ENCODE measurements around the gene SLC35F3.

Gene SLC35F3

GRCh38 chr1:233904633-233905415 is at the start of gene SLC35F3:
Gene SLC35F3, plus strand, starts transcription at chr1:233904676.
- peaks cover 0 to 4% of the 10 kb centered on the region in 2 donors for H3K9me3 ChIP-seq (ENCODE audit: control insufficient read depth in 2 of 2, low read length in 2 of 2)
- no peaks in the 10 kb centered on the region for H3K4me1 ChIP-seq (ENCODE audit: control insufficient read depth, insufficient read depth, low read length)
- H3K4me3 ChIP-seq (ENCODE audit: low read length in 2 of 2) = no peak within 1 kb of the TSS
- H3K9ac ChIP-seq (ENCODE audit: low read length in 2 of 2) = no peak within 1 kb of the TSS
- H3K36me3 ChIP-seq (ENCODE audit: control insufficient read depth in 2 of 2, insufficient read depth in 2 of 2, low read length in 2 of 2) = no peaks in the 10 kb centered on the region
- H3K27ac ChIP-seq (ENCODE audit: low read length) = no peak within 1 kb of the TSS
- H3K27me3 ChIP-seq (ENCODE audit: control insufficient read depth in 1 of 2, insufficient read depth in 2 of 2, low read length in 2 of 2) = peaks cover 4 to 16% of the 10 kb centered on the region in 2 donors

GRCh38 chr1:233859446-233859845 is 45.0 kb upstream of the SLC35F3 start:
- Histone ChIP-seq H3K4me3 (ENCODE audit: low read length in 2 of 2) (no peak overlapping the region), H3K4me1 (ENCODE audit: control insufficient read depth, insufficient read depth, low read length) (no peaks in the 10 kb centered on the region), H3K27ac (ENCODE audit: low read length) (no peak overlapping the region), H3K36me3 (ENCODE audit: control insufficient read depth in 2 of 2, insufficient read depth in 2 of 2, low read length in 2 of 2) (no peaks in the 10 kb centered on the region), H3K27me3 (ENCODE audit: control insufficient read depth in 1 of 2, insufficient read depth in 2 of 2, low read length in 2 of 2) (no peaks in the 10 kb centered on the region), H3K9me3 (ENCODE audit: control insufficient read depth in 2 of 2, low read length in 2 of 2) (no peaks in the 10 kb centered on the region), H3K9ac (ENCODE audit: low read length in 2 of 2) (no peak overlapping the region)

- H3K9ac ChIP-seq (ENCODE audit: low read length in 2 of 2) = no peak overlapping the region
- no peaks in the 10 kb centered on the region for H3K27me3 ChIP-seq (ENCODE audit: control insufficient read depth in 1 of 2, insufficient read depth in 2 of 2, low read length in 2 of 2)
- no peaks in the 10 kb centered on the region for H3K36me3 ChIP-seq (ENCODE audit: control insufficient read depth in 2 of 2, insufficient read depth in 2 of 2, low read length in 2 of 2)
- H3K4me1 ChIP-seq (ENCODE audit: control insufficient read depth, insufficient read depth, low read length) = no peaks in the 10 kb centered on the region
- H3K27ac ChIP-seq (ENCODE audit: low read length) = no peak overlapping the region
- H3K9me3 ChIP-seq (ENCODE audit: control insufficient read depth in 2 of 2, low read length in 2 of 2) = no peaks in the 10 kb centered on the region
- no peak overlapping the region for H3K4me3 ChIP-seq (ENCODE audit: low read length in 2 of 2)
Observed at GRCh38 chr1:233863901-233864545, 40.5 kb upstream of the SLC35F3 start.

GRCh38 chr1:233864578-233864977 is 39.9 kb upstream of the SLC35F3 start:
- Histone ChIP-seq H3K27ac (ENCODE audit: low read length) (no peak overlapping the region), H3K9me3 (ENCODE audit: control insufficient read depth in 2 of 2, low read length in 2 of 2) (no peaks in the 10 kb centered on the region), H3K27me3 (ENCODE audit: control insufficient read depth in 1 of 2, insufficient read depth in 2 of 2, low read length in 2 of 2) (no peaks in the 10 kb centered on the region), H3K4me3 (ENCODE audit: low read length in 2 of 2) (no peak overlapping the region), H3K4me1 (ENCODE audit: control insufficient read depth, insufficient read depth, low read length) (no peaks in the 10 kb centered on the region), H3K36me3 (ENCODE audit: control insufficient read depth in 2 of 2, insufficient read depth in 2 of 2, low read length in 2 of 2) (no peaks in the 10 kb centered on the region), H3K9ac (ENCODE audit: low read length in 2 of 2) (no peak overlapping the region)

GRCh38 chr1:233865216-233865615 is 39.3 kb upstream of the SLC35F3 start:
- H3K27me3 ChIP-seq (ENCODE audit: control insufficient read depth in 1 of 2, insufficient read depth in 2 of 2, low read length in 2 of 2) = no peaks in the 10 kb centered on the region
- peaks cover 0 to 3% of the 10 kb centered on the region in 2 donors for H3K9me3 ChIP-seq (ENCODE audit: control insufficient read depth in 2 of 2, low read length in 2 of 2)
- no peak overlapping the region for H3K4me3 ChIP-seq (ENCODE audit: low read length in 2 of 2)
- H3K36me3 ChIP-seq (ENCODE audit: control insufficient read depth in 2 of 2, insufficient read depth in 2 of 2, low read length in 2 of 2) = no peaks in the 10 kb centered on the region
- H3K4me1 ChIP-seq (ENCODE audit: control insufficient read depth, insufficient read depth, low read length) = no peaks in the 10 kb centered on the region
- H3K27ac ChIP-seq (ENCODE audit: low read length) = no peak overlapping the region
- H3K9ac ChIP-seq (ENCODE audit: low read length in 2 of 2) = no peak overlapping the region

GRCh38 chr1:233865902-233866301 is 38.6 kb upstream of the SLC35F3 start:
- Histone ChIP-seq H3K4me3 (ENCODE audit: low read length in 2 of 2) (no peak overlapping the region), H3K27me3 (ENCODE audit: control insufficient read depth in 1 of 2, insufficient read depth in 2 of 2, low read length in 2 of 2) (no peaks in the 10 kb centered on the region), H3K9me3 (ENCODE audit: control insufficient read depth in 2 of 2, low read length in 2 of 2) (peaks cover 0 to 3% of the 10 kb centered on the region in 2 donors), H3K27ac (ENCODE audit: low read length) (no peak overlapping the region), H3K36me3 (ENCODE audit: control insufficient read depth in 2 of 2, insufficient read depth in 2 of 2, low read length in 2 of 2) (no peaks in the 10 kb centered on the region), H3K4me1 (ENCODE audit: control insufficient read depth, insufficient read depth, low read length) (no peaks in the 10 kb centered on the region), H3K9ac (ENCODE audit: low read length in 2 of 2) (no peak overlapping the region)

- Histone ChIP-seq H3K9me3 (ENCODE audit: control insufficient read depth in 2 of 2, low read length in 2 of 2) (peaks cover 0 to 3% of the 10 kb centered on the region in 2 donors), H3K9ac (ENCODE audit: low read length in 2 of 2) (no peak overlapping the region), H3K4me3 (ENCODE audit: low read length in 2 of 2) (no peak overlapping the region), H3K27ac (ENCODE audit: low read length) (no peak overlapping the region), H3K4me1 (ENCODE audit: control insufficient read depth, insufficient read depth, low read length) (no peaks in the 10 kb centered on the region), H3K36me3 (ENCODE audit: control insufficient read depth in 2 of 2, insufficient read depth in 2 of 2, low read length in 2 of 2) (no peaks in the 10 kb centered on the region), H3K27me3 (ENCODE audit: control insufficient read depth in 1 of 2, insufficient read depth in 2 of 2, low read length in 2 of 2) (no peaks in the 10 kb centered on the region)
Observed at GRCh38 chr1:233867028-233867427, 37.4 kb upstream of the SLC35F3 start.

- Histone ChIP-seq H3K9me3 (ENCODE audit: control insufficient read depth in 2 of 2, low read length in 2 of 2) (peaks cover 0 to 3% of the 10 kb centered on the region in 2 donors), H3K4me1 (ENCODE audit: control insufficient read depth, insufficient read depth, low read length) (no peaks in the 10 kb centered on the region), H3K27ac (ENCODE audit: low read length) (no peak overlapping the region), H3K9ac (ENCODE audit: low read length in 2 of 2) (no peak overlapping the region), H3K27me3 (ENCODE audit: control insufficient read depth in 1 of 2, insufficient read depth in 2 of 2, low read length in 2 of 2) (no peaks in the 10 kb centered on the region), H3K36me3 (ENCODE audit: control insufficient read depth in 2 of 2, insufficient read depth in 2 of 2, low read length in 2 of 2) (no peaks in the 10 kb centered on the region), H3K4me3 (ENCODE audit: low read length in 2 of 2) (no peak overlapping the region)
Observed at GRCh38 chr1:233868461-233868860, 36.0 kb upstream of the SLC35F3 start.

- H3K9me3 ChIP-seq (ENCODE audit: control insufficient read depth in 2 of 2, low read length in 2 of 2) = peaks cover 0 to 3% of the 10 kb centered on the region in 2 donors
- no peak overlapping the region for H3K4me3 ChIP-seq (ENCODE audit: low read length in 2 of 2)
- no peaks in the 10 kb centered on the region for H3K27me3 ChIP-seq (ENCODE audit: control insufficient read depth in 1 of 2, insufficient read depth in 2 of 2, low read length in 2 of 2)
- no peaks in the 10 kb centered on the region for H3K4me1 ChIP-seq (ENCODE audit: control insufficient read depth, insufficient read depth, low read length)
- no peak overlapping the region for H3K27ac ChIP-seq (ENCODE audit: low read length)
- H3K9ac ChIP-seq (ENCODE audit: low read length in 2 of 2) = no peak overlapping the region
- no peaks in the 10 kb centered on the region for H3K36me3 ChIP-seq (ENCODE audit: control insufficient read depth in 2 of 2, insufficient read depth in 2 of 2, low read length in 2 of 2)
Observed at GRCh38 chr1:233869680-233870079, 34.8 kb upstream of the SLC35F3 start.

- no peaks in the 10 kb centered on the region for H3K36me3 ChIP-seq (ENCODE audit: control insufficient read depth in 2 of 2, insufficient read depth in 2 of 2, low read length in 2 of 2)
- H3K27ac ChIP-seq (ENCODE audit: low read length) = no peak overlapping the region
- H3K4me1 ChIP-seq (ENCODE audit: control insufficient read depth, insufficient read depth, low read length) = no peaks in the 10 kb centered on the region
- no peak overlapping the region for H3K4me3 ChIP-seq (ENCODE audit: low read length in 2 of 2)
- no peak overlapping the region for H3K9ac ChIP-seq (ENCODE audit: low read length in 2 of 2)
- H3K27me3 ChIP-seq (ENCODE audit: control insufficient read depth in 1 of 2, insufficient read depth in 2 of 2, low read length in 2 of 2) = no peaks in the 10 kb centered on the region
- peaks cover 0 to 3% of the 10 kb centered on the region in 2 donors for H3K9me3 ChIP-seq (ENCODE audit: control insufficient read depth in 2 of 2, low read length in 2 of 2)
Observed at GRCh38 chr1:233873666-233874065, 30.8 kb upstream of the SLC35F3 start.

GRCh38 chr1:233879841-233880240 is 24.6 kb upstream of the SLC35F3 start:
- Histone ChIP-seq H3K4me1 (ENCODE audit: control insufficient read depth, insufficient read depth, low read length) (no peaks in the 10 kb centered on the region), H3K9me3 (ENCODE audit: control insufficient read depth in 2 of 2, low read length in 2 of 2) (no peaks in the 10 kb centered on the region), H3K9ac (ENCODE audit: low read length in 2 of 2) (no peak overlapping the region), H3K36me3 (ENCODE audit: control insufficient read depth in 2 of 2, insufficient read depth in 2 of 2, low read length in 2 of 2) (no peaks in the 10 kb centered on the region), H3K27me3 (ENCODE audit: control insufficient read depth in 1 of 2, insufficient read depth in 2 of 2, low read length in 2 of 2) (no peaks in the 10 kb centered on the region), H3K4me3 (ENCODE audit: low read length in 2 of 2) (no peak overlapping the region), H3K27ac (ENCODE audit: low read length) (no peak overlapping the region)

Measured in stomach smooth muscle (tissue), 2 donors.